ENCODE data around the gene PTPRC. TPM values are rescaled to one million over a fixed set of nuclear protein-coding genes. Genes with fewer than 3 reads are reported as not detected.

The PTPRC gene
- polyA plus RNA-seq, 2 of the 4 experiments (the other 2 are of a cell fraction), result not detected

DNA sequence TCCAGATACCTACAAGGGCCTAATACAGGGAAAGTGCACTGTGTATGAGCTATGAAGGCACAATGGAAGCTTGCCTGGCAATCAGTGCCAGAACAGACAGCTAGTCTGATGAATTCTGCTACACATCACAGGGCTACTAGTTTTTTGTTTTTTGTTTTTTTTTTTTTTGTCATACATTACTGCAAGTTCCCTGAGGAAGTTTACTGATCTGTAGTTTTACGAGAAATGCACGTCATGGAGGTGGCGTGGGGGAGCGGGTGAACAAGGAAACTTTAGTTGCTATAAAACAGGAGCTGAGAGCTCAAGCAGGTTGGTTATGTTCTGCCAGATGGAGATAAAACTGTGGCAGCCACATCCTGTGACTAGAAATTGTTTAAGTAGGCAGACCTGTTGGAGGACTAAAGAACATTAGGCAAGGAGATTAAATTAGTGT lies 17.7 kb downstream of the PTPRC start:
- FAIRE-seq (no peak), ATAC-seq (no peak), DNase-seq (ENCODE audit: low read depth in 1 of 2, low spot score in 1 of 2) (no peak)
- TF ChIP-seq EHF (CRISPR knock-in tag; IDR thresholded peaks at IDR 0.05) (no peak), NFE2L2 (conservative IDR thresholded peaks at IDR 0.05; ENCODE audit: low read length) (no peak), FOSL2 (IDR thresholded peaks at IDR 0.05) (no peak), FOSL2 (CRISPR knock-in tag; IDR thresholded peaks at IDR 0.05) (no peak), RARB (CRISPR knock-in tag; IDR thresholded peaks at IDR 0.05) (no peak), EHMT2 (IDR thresholded peaks at IDR 0.05; ENCODE audit: low read depth) (no peak), POLR2A (IDR thresholded peaks at IDR 0.05; ENCODE audit: low read length) (no peak), CBX8 (IDR thresholded peaks at IDR 0.05) (no peak), POLR2AphosphoS2 (conservative IDR thresholded peaks at IDR 0.05; ENCODE audit: low read length) (no peak), RNF2 (IDR thresholded peaks at IDR 0.05; ENCODE audit: borderline replicate concordance, low read depth) (no peak), ZSCAN20 (CRISPR knock-in tag; IDR thresholded peaks at IDR 0.05) (no peak), KDM5A (IDR thresholded peaks at IDR 0.05) (no peak), FOSB (CRISPR knock-in tag; IDR thresholded peaks at IDR 0.05) (no peak), GATA3 (IDR thresholded peaks at IDR 0.05; ENCODE audit: borderline replicate concordance) (no peak), ZNF302 (CRISPR knock-in tag; IDR thresholded peaks at IDR 0.05) (no peak), CBX2 (IDR thresholded peaks at IDR 0.05; ENCODE audit: borderline replicate concordance, low read depth) (no peak), NPAS2 (CRISPR knock-in tag; IDR thresholded peaks at IDR 0.05; ENCODE audit: borderline replicate concordance) (no peak), JUN (IDR thresholded peaks at IDR 0.05) (no peak)
- TF ChIP-seq, protein P1, sequence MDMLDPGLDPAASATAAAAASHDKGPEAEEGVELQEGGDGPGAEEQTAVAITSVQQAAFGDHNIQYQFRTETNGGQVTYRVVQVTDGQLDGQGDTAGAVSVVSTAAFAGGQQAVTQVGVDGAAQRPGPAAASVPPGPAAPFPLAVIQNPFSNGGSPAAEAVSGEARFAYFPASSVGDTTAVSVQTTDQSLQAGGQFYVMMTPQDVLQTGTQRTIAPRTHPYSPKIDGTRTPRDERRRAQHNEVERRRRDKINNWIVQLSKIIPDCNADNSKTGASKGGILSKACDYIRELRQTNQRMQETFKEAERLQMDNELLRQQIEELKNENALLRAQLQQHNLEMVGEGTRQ (IDR thresholded peaks at IDR 0.05), result no peak
- TF ChIP-seq, protein P2, sequence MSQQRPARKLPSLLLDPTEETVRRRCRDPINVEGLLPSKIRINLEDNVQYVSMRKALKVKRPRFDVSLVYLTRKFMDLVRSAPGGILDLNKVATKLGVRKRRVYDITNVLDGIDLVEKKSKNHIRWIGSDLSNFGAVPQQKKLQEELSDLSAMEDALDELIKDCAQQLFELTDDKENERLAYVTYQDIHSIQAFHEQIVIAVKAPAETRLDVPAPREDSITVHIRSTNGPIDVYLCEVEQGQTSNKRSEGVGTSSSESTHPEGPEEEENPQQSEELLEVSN (IDR thresholded peaks at IDR 0.05; ENCODE audit: borderline replicate concordance, low read depth), result no peak
- TF ChIP-seq, protein P3, sequence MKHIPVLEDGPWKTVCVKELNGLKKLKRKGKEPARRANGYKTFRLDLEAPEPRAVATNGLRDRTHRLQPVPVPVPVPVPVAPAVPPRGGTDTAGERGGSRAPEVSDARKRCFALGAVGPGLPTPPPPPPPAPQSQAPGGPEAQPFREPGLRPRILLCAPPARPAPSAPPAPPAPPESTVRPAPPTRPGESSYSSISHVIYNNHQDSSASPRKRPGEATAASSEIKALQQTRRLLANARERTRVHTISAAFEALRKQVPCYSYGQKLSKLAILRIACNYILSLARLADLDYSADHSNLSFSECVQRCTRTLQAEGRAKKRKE (CRISPR knock-in tag; IDR thresholded peaks at IDR 0.05; ENCODE audit: low read depth), result no peak
- Histone ChIP-seq H3K4me1 (no peaks in the 10 kb centered on the region; the same call in 2 of the 3 replicates), H3K4me2 (no peak overlapping the region), H3K27ac (no peak overlapping the region), H3K9me3 (no peaks in the 10 kb centered on the region), H3K4me3 (no peak overlapping the region)
- POLR2A ChIA-PET, result no interaction called here
- WGBS (ENCODE audit: missing lambda C conversion rate), result 88% methylated on average over 4 of the region's 4 CpGs
- CTCF ChIA-PET, result interaction anchor here (0.6 to 0.7 kb wide), 2 partner anchors 607 to 1070 kb away, joined by 3 to 6 read pairs; no protein-coding TSS in a partner anchor

DNA sequence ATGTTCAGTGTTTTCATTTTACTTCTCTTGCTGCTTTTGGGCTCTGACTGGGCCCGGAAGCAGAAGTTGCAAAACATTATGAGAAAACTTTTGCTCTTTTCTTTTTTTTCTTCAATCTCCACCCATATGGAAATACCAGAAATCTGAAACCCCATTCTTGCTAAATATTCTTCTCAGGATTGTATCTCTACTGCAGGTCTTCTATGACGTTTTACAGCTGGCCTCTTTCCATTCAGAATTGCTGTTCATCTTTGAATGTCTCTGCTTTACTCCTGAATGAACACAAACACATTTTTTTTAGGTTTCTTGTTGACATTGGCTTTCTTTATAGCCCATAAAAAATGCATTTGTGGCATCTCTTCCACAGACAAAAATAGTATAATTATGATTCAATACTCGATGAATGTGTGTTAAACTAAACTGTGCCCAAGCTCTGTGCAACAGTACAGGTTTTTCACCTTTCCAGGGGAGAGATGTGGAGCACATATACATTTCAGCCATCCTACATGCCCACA lies 18.8 kb downstream of the PTPRC start:
- whole genome bisulfite sequencing (ENCODE audit: missing lambda C conversion rate), result 17% methylated on average over 3 of the region's 3 CpGs
- no peak for FAIRE-seq
- no peak overlapping the region for H3K27ac ChIP-seq
- no peaks in the 10 kb centered on the region; the same call in 2 of the 3 replicates for H3K4me1 ChIP-seq
- peak overlapping the region; percentile 33 for H3K4me2 ChIP-seq
- peak; percentile 39 to 47; a peak in 4 of 6 replicates for ATAC-seq
- no peaks in the 10 kb centered on the region for H3K9me3 ChIP-seq
- DNase-seq (ENCODE audit: low read depth in 1 of 2, low spot score in 1 of 2), result peak in 1 of 2 experiments; percentile 61
- ChIA-PET POLR2A (no interaction called here), CTCF (no interaction called here)
- no peak overlapping the region for H3K4me3 ChIP-seq
- TF ChIP-seq NFE2L2 (conservative IDR thresholded peaks at IDR 0.05; ENCODE audit: low read length) (no peak), EHF (CRISPR knock-in tag; IDR thresholded peaks at IDR 0.05) (no peak), TFCP2L1 (CRISPR knock-in tag; IDR thresholded peaks at IDR 0.05) (no peak), CEBPB (IDR thresholded peaks at IDR 0.05) (0 out of 4 replicates have a peak, but pooled peaks of 1 of the 2 experiments have one; percentile 45), HOXB13 (CRISPR knock-in tag; IDR thresholded peaks at IDR 0.05; ENCODE audit: low read depth) (no peak), JUNB (IDR thresholded peaks at IDR 0.05) (peak; percentile 39; the same call in 1 of the 2 replicates)
